ENCODE data around the gene CXCL13. TPM values are rescaled to one million over a fixed set of nuclear protein-coding genes. Genes with fewer than 3 reads are reported as not detected.

The CXCL13 gene
- total RNA-seq, 1 experiment from 2014 or later = not detected

- Histone ChIP-seq H3K27ac (no peak overlapping the region), H3K4me3 (no peak overlapping the region), H3K9me3 (replicated peaks) (0 out of 2 replicates have a peak, but pooled peaks cover 3% of the 10 kb centered on the region), H3K27me3 (no peaks in the 10 kb centered on the region), H3K36me3 (no peaks in the 10 kb centered on the region), H3K4me1 (peaks cover 10% of the 10 kb centered on the region; the same call in 1 of the 2 replicates)
- DNase-seq = no peak
These were observed 15.1 kb upstream of the CXCL13 start for GRCh38 chr4:77590482-77590881.

- Histone ChIP-seq H3K27ac (no peak overlapping the region), H3K4me3 (no peak overlapping the region), H3K27me3 (no peaks in the 10 kb centered on the region), H3K36me3 (no peaks in the 10 kb centered on the region), H3K9me3 (replicated peaks) (0 out of 2 replicates have a peak, but pooled peaks cover 3% of the 10 kb centered on the region), H3K4me1 (peaks cover 10% of the 10 kb centered on the region; the same call in 1 of the 2 replicates)
- no peak for DNase-seq
These were observed 14.1 kb upstream of the CXCL13 start for GRCh38 chr4:77591532-77591931.

DNA sequence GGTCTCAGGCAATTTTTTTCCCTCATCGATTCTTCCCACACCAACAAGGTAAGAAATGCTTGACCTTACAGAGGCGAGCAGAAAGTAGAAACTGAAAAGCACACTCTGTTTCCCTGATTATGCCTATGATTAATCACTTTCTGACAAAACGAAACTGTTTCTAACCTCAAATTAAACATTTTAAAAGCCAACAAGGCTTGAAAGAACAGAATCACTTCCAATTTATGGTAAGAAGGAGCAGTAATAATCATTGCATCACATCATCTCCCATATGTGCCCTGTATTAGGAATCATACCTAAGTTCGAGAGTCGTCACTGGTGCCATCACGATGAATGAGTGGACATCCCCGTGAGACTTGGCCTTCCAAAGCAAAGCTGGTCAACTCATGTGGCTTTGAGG is 12.5 kb upstream of the CXCL13 start:
- H3K4me3 ChIP-seq = no peak overlapping the region
- H3K27ac ChIP-seq = no peak overlapping the region
- no peaks in the 10 kb centered on the region for H3K36me3 ChIP-seq
- no peaks in the 10 kb centered on the region for H3K27me3 ChIP-seq
- no peak for DNase-seq
- 0 out of 2 replicates have a peak, but pooled peaks cover 3% of the 10 kb centered on the region for H3K9me3 ChIP-seq (replicated peaks)
- no peaks in the 10 kb centered on the region; the same call in 1 of the 2 replicates for H3K4me1 ChIP-seq

- Histone ChIP-seq H3K27ac (no peak overlapping the region), H3K4me3 (no peak overlapping the region), H3K9me3 (replicated peaks) (no peaks in the 10 kb centered on the region), H3K36me3 (no peaks in the 10 kb centered on the region), H3K27me3 (no peaks in the 10 kb centered on the region), H3K4me1 (no peaks in the 10 kb centered on the region; the same call in 1 of the 2 replicates)
- no peak for DNase-seq
These were observed 11.6 kb upstream of the CXCL13 start for GRCh38 chr4:77593993-77594392.

DNA sequence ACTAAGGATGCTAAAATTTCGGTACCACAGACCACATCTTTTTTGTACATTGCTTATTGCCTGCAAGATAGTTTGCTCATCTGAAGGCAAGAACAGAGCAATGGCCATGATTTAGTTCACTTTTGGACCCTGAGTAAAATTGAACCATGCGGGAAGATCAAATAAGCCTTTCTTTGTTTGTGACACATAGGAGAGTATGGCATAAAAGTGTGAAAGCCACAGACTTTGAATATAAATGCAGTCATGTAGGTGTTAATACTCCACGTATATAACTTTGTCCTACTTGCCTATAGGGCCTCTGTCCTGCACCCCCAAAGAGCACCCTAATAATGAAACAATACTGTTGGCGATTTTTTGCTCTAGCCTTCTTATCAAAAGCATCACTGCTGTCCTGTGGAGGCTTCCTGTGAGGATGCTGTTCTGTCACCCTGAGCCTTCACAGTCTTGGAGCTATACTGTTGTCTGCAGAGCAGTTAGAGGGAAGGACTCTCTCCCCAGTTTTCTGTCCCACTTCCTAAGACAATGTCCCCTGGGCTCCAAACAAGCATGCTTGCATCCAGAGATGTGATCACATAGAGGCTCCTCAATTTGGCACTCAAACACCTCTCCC is 10.2 kb upstream of the CXCL13 start:
- Histone ChIP-seq H3K4me3 (no peak overlapping the region), H3K27ac (no peak overlapping the region), H3K9me3 (replicated peaks) (no peaks in the 10 kb centered on the region), H3K27me3 (no peaks in the 10 kb centered on the region), H3K36me3 (no peaks in the 10 kb centered on the region), H3K4me1 (no peaks in the 10 kb centered on the region)
- DNase-seq = no peak

DNA sequence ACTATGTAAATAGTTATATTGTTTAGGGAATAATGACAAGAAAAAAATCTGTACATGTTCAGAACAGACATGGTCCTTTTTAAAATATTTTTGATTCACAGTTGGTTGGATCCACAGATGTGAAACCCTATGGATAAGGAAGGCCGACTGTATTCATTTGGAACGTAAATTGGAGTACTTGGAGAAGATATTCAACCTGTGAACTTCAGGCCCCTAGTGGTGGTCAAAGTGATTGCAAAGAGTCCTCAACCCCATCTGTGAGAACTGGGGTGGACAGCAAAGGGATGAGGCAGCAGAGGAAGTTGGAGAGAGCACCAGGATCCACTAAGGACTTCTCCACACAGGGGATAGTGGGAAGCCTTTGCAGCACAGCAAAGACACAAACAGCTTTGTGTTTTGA is 6.2 kb upstream of the CXCL13 start:
- Histone ChIP-seq H3K4me3 (no peak overlapping the region), H3K36me3 (no peaks in the 10 kb centered on the region), H3K27ac (no peak overlapping the region), H3K27me3 (no peaks in the 10 kb centered on the region), H3K9me3 (replicated peaks) (no peaks in the 10 kb centered on the region), H3K4me1 (no peaks in the 10 kb centered on the region)
- DNase-seq = peak; percentile 37 to 65

DNA sequence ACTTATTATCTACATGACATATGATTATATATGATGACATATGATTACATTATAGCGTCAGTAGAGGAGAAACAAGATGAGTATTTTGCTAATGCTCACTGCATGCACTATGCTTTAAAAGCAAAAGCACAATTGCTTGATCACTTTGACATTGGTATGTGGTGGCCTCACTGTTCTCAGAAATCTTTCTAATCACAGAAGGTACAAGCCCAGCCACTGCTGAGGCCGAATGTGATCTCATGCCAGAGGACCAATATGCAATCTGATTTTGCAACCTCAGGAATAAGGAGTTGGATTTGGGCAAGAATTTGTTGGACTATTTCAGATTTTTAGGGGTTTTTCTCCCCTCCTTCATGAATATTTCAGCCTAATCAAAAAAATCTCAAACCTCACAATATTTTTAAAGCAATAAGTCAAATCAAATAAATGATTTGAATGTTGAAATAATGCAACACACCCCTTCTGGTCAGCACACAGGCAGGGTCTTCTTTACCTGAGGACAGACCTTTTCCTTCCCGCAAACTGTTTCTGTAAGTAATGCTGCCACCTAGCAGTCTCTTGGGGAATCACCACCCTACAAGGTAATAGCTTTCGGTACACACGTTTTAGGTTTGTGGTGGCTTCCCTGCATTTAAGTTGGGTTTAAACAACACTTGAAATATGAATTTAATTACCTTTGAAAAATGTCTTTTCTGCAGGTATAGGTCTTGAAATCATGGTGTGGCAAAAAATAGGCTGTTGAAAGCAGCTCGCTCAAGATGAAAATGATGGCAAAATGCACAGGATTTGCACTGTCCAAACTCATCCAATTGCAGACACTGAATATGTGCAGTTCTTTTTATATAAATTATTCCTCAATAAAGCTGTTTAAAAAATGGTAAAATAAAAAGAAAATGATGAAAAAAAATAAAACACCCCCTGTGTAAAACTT is 4.8 kb upstream of the CXCL13 start:
- Histone ChIP-seq H3K4me3 (no peak overlapping the region), H3K27me3 (no peaks in the 10 kb centered on the region), H3K9me3 (replicated peaks) (no peaks in the 10 kb centered on the region), H3K36me3 (no peaks in the 10 kb centered on the region), H3K27ac (no peak overlapping the region), H3K4me1 (no peaks in the 10 kb centered on the region)
- peak; percentile 11 to 64 for DNase-seq

DNA sequence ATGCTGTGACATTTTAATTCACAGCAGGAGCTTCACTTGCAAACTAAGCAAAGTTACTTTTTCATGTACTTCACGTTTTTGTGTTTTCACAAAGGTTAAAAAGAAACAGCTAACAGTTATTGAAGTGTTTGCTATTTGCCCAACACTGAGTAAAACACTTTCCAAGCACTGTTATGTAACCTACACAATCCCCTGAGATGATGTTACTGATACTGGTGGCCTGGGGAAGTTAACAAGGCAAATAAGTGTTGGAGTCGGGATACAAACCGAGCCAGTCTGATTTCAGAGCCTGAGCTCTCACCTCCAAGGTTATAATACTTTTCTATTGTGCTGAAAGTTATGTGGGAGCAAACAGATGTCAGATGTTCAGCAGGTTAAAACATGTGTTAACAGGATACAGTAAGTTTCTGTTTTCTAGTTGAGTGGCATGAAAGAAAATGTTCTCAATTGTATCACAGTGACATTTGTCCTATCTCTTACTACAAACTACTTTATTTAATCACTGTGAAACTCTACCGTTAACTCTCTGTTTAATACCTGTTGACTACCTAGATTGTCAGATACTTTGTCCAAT is 3.9 kb upstream of the CXCL13 start:
- Histone ChIP-seq H3K27ac (no peak overlapping the region), H3K9me3 (replicated peaks) (no peaks in the 10 kb centered on the region), H3K4me1 (no peaks in the 10 kb centered on the region), H3K36me3 (no peaks in the 10 kb centered on the region), H3K4me3 (no peak overlapping the region), H3K27me3 (peaks cover 3% of the 10 kb centered on the region; the same call in 1 of the 2 replicates)
- DNase-seq = no peak

- no peak overlapping the region for H3K4me3 ChIP-seq
- no peaks in the 10 kb centered on the region for H3K9me3 ChIP-seq (replicated peaks)
- DNase-seq = peak; percentile 40 to 55
- H3K36me3 ChIP-seq = no peaks in the 10 kb centered on the region
- no peaks in the 10 kb centered on the region for H3K4me1 ChIP-seq
- no peaks in the 10 kb centered on the region for H3K27me3 ChIP-seq
- H3K27ac ChIP-seq = no peak overlapping the region
These were observed 7.6 kb downstream of the CXCL13 start for GRCh38 chr4:77613267-77613666.

DNA sequence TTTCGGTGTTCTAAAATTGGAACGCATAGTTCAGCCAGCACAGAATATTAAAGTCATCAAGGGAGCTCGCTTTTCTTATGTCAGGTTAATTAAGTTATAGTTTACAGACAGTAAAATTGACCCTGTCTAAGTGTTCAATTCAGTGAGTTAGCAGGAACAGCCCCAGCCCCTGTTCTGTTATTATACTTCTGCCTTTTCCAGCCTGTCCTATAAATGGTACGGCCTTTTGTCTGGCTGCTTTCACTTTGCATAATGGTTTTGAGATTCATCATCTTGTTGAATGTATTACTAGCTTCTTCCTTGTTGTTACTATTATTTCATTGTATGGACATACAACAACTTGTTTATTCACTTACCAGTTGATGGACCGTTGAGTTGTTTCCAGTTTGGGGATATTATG is 9.5 kb downstream of the CXCL13 start:
- Histone ChIP-seq H3K27ac (no peak overlapping the region), H3K27me3 (no peaks in the 10 kb centered on the region), H3K4me3 (no peak overlapping the region), H3K4me1 (no peaks in the 10 kb centered on the region; the same call in 1 of the 2 replicates), H3K36me3 (no peaks in the 10 kb centered on the region), H3K9me3 (replicated peaks) (no peaks in the 10 kb centered on the region)
- DNase-seq = no peak

DNA sequence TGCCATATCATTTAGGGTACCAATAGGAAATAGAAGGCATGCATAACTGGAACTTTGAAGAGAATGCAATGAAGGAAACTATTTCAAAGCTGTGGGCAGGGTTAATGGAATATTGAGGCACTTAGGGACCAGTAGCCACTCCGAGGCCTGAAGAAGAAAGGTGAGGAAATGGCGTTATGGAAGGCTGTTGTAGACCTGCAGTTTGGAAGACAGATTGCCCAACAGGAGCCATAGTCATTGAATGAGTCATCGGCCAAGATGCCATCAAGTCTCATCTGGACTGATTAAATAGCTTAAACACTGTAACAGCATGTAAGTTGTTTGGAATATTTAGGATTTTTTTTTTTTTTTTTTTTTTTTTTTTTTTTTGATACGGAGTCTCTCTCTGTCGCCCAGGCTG is 11.6 kb downstream of the CXCL13 start:
- no peak for DNase-seq
- no peaks in the 10 kb centered on the region for H3K9me3 ChIP-seq (replicated peaks)
- no peak overlapping the region for H3K4me3 ChIP-seq
- no peak overlapping the region for H3K27ac ChIP-seq
- no peaks in the 10 kb centered on the region; the same call in 1 of the 2 replicates for H3K4me1 ChIP-seq
- H3K27me3 ChIP-seq = no peaks in the 10 kb centered on the region; the same call in 1 of the 2 replicates
- H3K36me3 ChIP-seq = no peaks in the 10 kb centered on the region

DNA sequence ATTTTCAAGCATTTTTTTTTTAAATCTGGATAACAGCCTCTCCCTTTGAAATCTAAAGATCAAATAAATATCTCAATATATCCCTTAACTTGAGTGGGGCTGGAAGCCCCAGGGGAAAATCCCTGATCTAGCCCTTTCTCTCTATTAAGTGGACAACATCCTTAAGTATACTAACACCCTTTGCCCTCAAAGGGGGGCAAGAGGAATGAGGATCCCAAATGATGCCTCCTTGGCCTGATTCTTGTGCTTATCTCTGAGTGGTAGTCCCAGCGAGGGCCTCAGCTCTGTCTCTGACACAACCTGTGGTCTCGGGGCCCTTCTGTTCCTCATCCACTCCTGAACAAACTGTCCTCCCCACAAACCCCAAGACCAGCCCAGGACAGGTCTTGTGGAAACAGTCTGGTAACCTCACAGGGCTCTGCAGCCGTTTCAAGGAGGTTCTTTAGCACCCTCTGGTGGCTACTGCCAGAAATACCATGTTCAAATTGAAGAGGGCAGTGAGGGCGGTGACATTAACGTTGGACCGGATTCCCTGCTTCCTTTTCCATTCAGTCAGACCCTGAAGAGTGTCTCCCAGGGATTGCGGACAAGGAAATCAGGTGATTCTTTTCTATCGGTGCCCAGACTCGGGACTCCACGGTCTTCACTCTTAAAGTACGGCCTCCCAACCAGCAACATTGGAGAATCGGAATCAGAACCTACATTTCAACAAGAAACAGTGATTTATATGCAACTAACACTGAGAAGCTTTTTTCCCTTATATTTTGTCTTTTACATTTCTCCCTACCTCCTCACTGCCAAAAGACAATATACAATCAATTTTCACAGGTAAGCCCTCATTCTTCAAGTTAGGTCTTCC is 13.0 kb downstream of the CXCL13 start:
- DNase-seq = peak; percentile 75 to 91
- Histone ChIP-seq H3K9me3 (replicated peaks) (no peaks in the 10 kb centered on the region), H3K4me1 (no peaks in the 10 kb centered on the region; the same call in 1 of the 2 replicates), H3K4me3 (no peak overlapping the region), H3K27ac (no peak overlapping the region), H3K36me3 (no peaks in the 10 kb centered on the region), H3K27me3 (peaks cover 3% of the 10 kb centered on the region; the same call in 1 of the 2 replicates)

- H3K4me3 ChIP-seq = no peak overlapping the region
- peak in 1 of 2 experiments; percentile 49 for DNase-seq
- H3K4me1 ChIP-seq = no peaks in the 10 kb centered on the region; the same call in 1 of the 2 replicates
- no peak overlapping the region for H3K27ac ChIP-seq
- no peaks in the 10 kb centered on the region for H3K9me3 ChIP-seq (replicated peaks)
- H3K27me3 ChIP-seq = peaks cover 3% of the 10 kb centered on the region; the same call in 1 of the 2 replicates
- H3K36me3 ChIP-seq = no peaks in the 10 kb centered on the region
These were observed 13.8 kb downstream of the CXCL13 start for GRCh38 chr4:77619408-77619807.

GRCh38 chr4:77621254-77621653 is 15.6 kb downstream of the CXCL13 start:
- DNase-seq = no peak
- H3K27me3 ChIP-seq = peaks cover 3% of the 10 kb centered on the region; the same call in 1 of the 2 replicates

More at GRCh38 chr4:77621254-77621653, 15.6 kb downstream of the CXCL13 start:
- Histone ChIP-seq H3K4me3 (no peak overlapping the region), H3K4me1 (no peaks in the 10 kb centered on the region; the same call in 1 of the 2 replicates), H3K9me3 (replicated peaks) (no peaks in the 10 kb centered on the region), H3K36me3 (no peaks in the 10 kb centered on the region), H3K27ac (no peak overlapping the region)
